B cell (primary cell): ENCODE data around the gene MEN1. TPM values are rescaled to one million over a fixed set of nuclear protein-coding genes. Genes with fewer than 3 reads are reported as not detected.

Experiments used
- ATAC-seq: fragments of 200-7000 bp; cut with Tn5 transposase; one replicate; pipeline ENCODE4 v1.10.0; 2021; ENCODE audit warnings: low read depth, mild to moderate bottlenecking, moderate number of reproducible peaks, moderate library complexity
- CTCF ChIA-PET: fragments of 350-600 bp; sonication (Branson Sonifier 250); formaldehyde crosslinking; loops from one replicate; lab custom pipeline; 2021; ENCODE audit warnings: antibody characterized with exemption, inconsistent platforms; lab: Charles Lee
- POLR2A ChIA-PET: fragments of 350-600 bp; sonication (Branson Sonifier 250); formaldehyde crosslinking; loops from one replicate; lab custom pipeline; 2021; ENCODE audit warnings: antibody characterized with exemption; lab: Charles Lee
- DNase-seq: peaks from one replicate; pipeline ENCODE4 v3.0.0; 2013
- H2AFZ ChIP-seq: 2 replicates; pipeline ENCODE4 v1.6.1; 2012; ENCODE audit warnings: mild to moderate bottlenecking, low read depth, low read length; ENCODE audit not compliant: insufficient read depth, poor library complexity, severe bottlenecking
- H3K27ac ChIP-seq, 2 donors: 1 replicate in 1 of 2; 2 replicates in 1 of 2; pipeline ENCODE4 v1.5.1; 2012 to 2013; ENCODE audit warnings: low read length in 2 of 2, mild to moderate bottlenecking in 2 of 2, moderate library complexity in 1 of 2
- H3K27me3 ChIP-seq, 4 experiments: fragments of 200-600 bp in 1 of 4; sonication (generic) in 1 of 4; replicated peaks in 1 of 4; 1 replicate in 2 of 4; 2 replicates in 2 of 4; pipeline versions ENCODE4 v1.6.1 to v1.7.0; 2013 to 2016; ENCODE audit warnings: low read length in 3 of 4, mild to moderate bottlenecking in 2 of 4, mixed read lengths in 1 of 4, moderate library complexity in 1 of 4; ENCODE audit not compliant: insufficient read depth in 4 of 4, control insufficient read depth in 3 of 4; ENCODE audit errors: control extremely low read depth in 1 of 4
- H3K36me3 ChIP-seq, 2 experiments: replicated peaks in 1 of 2; 1 replicate in 1 of 2; 2 replicates in 1 of 2; pipeline versions ENCODE4 v1.6.1 to v1.7.1; 2013; ENCODE audit warnings: low read length in 1 of 2; ENCODE audit not compliant: insufficient read depth in 2 of 2, control insufficient read depth in 1 of 2; ENCODE audit errors: control extremely low read depth in 1 of 2, extremely low read depth in 1 of 2
- H3K4me1 ChIP-seq, 2 donors: fragments of 200-600 bp in 1 of 2; sonication (generic) in 1 of 2; 1 replicate in 1 of 2; 2 replicates in 1 of 2; pipeline versions ENCODE4 v1.5.1 to v1.6.1; 2013 to 2017; ENCODE audit warnings: low read length in 2 of 2; ENCODE audit not compliant: control insufficient read depth in 2 of 2, insufficient read depth in 2 of 2
- H3K4me2 ChIP-seq: replicated peaks from 2 replicates; pipeline ENCODE3; 2012; ENCODE audit warnings: mild to moderate bottlenecking, low read depth, low read length; ENCODE audit not compliant: poor library complexity, severe bottlenecking
- H3K4me3 ChIP-seq, 5 experiments: fragments of 200-600 bp in 1 of 5; sonication (generic) in 1 of 5; 1 replicate in 3 of 5; 2 replicates in 2 of 5; pipeline versions ENCODE4 v1.5.1 to v1.7.0; 2011 to 2016; ENCODE audit warnings: low read length in 4 of 5, mild to moderate bottlenecking in 4 of 5, low read depth in 2 of 5, control low read depth in 1 of 5, moderate library complexity in 1 of 5; ENCODE audit not compliant: insufficient read depth in 1 of 5; ENCODE audit errors: control extremely low read depth in 1 of 5, extremely low read depth in 1 of 5
- H3K79me2 ChIP-seq: fragments of 200-600 bp; sonication (generic); one replicate; pipeline ENCODE4 v1.6.0; 2016; ENCODE audit warnings: low read length; ENCODE audit not compliant: control insufficient read depth, insufficient read depth
- H3K9ac ChIP-seq: fragments of 200-600 bp; sonication (generic); 2 replicates; pipeline ENCODE4 v1.6.1; 2017; ENCODE audit warnings: mild to moderate bottlenecking, low read length, moderate library complexity
- H3K9me3 ChIP-seq, 3 donors: one replicate each; pipeline versions ENCODE4 v1.6.1 to v1.7.1; 2013; ENCODE audit warnings: low read length in 2 of 3; ENCODE audit not compliant: control insufficient read depth in 2 of 3, insufficient read depth in 1 of 3; ENCODE audit errors: control extremely low read depth in 1 of 3
- H4K20me1 ChIP-seq: 2 replicates; pipeline ENCODE4 v1.6.0; 2012; ENCODE audit warnings: mild to moderate bottlenecking, low read length; ENCODE audit not compliant: insufficient read depth, control insufficient read depth, poor library complexity, severe bottlenecking
- H3K27ac Mint-ChIP-seq: one replicate; pipeline ENCODE4 v1.8.0; 2021; ENCODE audit warnings: mixed read lengths
- H3K27me3 Mint-ChIP-seq: one replicate; pipeline ENCODE4 v1.8.0; 2021; ENCODE audit warnings: mixed read lengths
- H3K4me1 Mint-ChIP-seq: one replicate; pipeline ENCODE4 v1.8.0; 2021; ENCODE audit warnings: mixed read lengths
- H3K4me3 Mint-ChIP-seq: one replicate; pipeline ENCODE4 v1.8.0; 2021; ENCODE audit warnings: mixed read lengths
- H3K9me3 Mint-ChIP-seq: one replicate; pipeline ENCODE4 v1.8.0; 2022; ENCODE audit warnings: mixed read lengths; ENCODE audit not compliant: insufficient read depth
- CTCF ChIP-seq: fragments of 200-600 bp; IDR thresholded peaks from one replicate; pipeline ENCODE4 v1.8.0; 2022; ENCODE audit warnings: antibody characterized with exemption, mild to moderate bottlenecking
- EZH2 ChIP-seq: IDR thresholded peaks from 2 replicates; pipeline ENCODE4 v1.6.1; 2012; ENCODE audit warnings: borderline replicate concordance, low read depth, mild to moderate bottlenecking, moderate library complexity, low read length; ENCODE audit not compliant: insufficient read depth, poor library complexity, severe bottlenecking
- WGBS: methylation state at CpG from one replicate; pipeline ENCODE4 v1.1.5; 2013; ENCODE audit warnings: missing lambda C conversion rate; ENCODE audit not compliant: insufficient coverage; 5-methylcytosine and 5-hydroxymethylcytosine counted together
- intact Hi-C: fragments of 100-400 bp; cut with micrococcal nuclease; formaldehyde crosslinking; loops from one replicate; pipeline ENCODE4 v1.10.0; 2022
- polyA plus RNA-seq: library from polyadenylated mRNA; depleted of rRNA; stranded (reverse); fragments of >200 nt; gene quantifications from 2 replicates; pipeline ENCODE4 v1.2.3, GENCODE V29; 2012
- total RNA-seq, 2 donors: library from RNA; stranded (reverse); fragments of 120-200 nt in 1 of 2; gene quantifications; 1 replicate in 1 of 2; 2 replicates in 1 of 2; pipeline versions ENCODE4 v1.2.3 to v1.2.4, GENCODE V29; 2013 to 2022

MEN1 gene
- total and polyA plus RNA-seq, 2 donors (not counting 1 experiment from before 2014, with no cell fraction given): 48.2 to 68.5 TPM

GRCh38 chr11:64844330-64845128, 34.2 kb upstream of the MEN1 start, which contains the start of gene CDC42BPG:
TSS of gene CDC42BPG (minus strand) at chr11:64844653. CDS start at chr11:64844569, 84 bp downstream.
- TF ChIP-seq EZH2: no peak
- TF ChIP-seq CTCF: peak; percentile 85
- H3K9ac ChIP-seq: peak within 1 kb of the TSS; percentile 62
- intact Hi-C loops: loop anchor here (1.0 to 10.0 kb wide), 6 partner anchors 34 to 266 kb away; partner anchors contain the start of genes MAP4K2, MEN1, RASGRP2 and SF1
- Mint-ChIP-seq H3K4me3 (peak within 1 kb of the TSS; percentile 88), H3K9me3 (no peaks in the 10 kb centered on the region), H3K27ac (peak within 1 kb of the TSS; percentile 88), H3K27me3 (no peaks in the 10 kb centered on the region), H3K4me1 (peaks cover 37% of the 10 kb centered on the region)
- DNase-seq (peak; percentile 89), ATAC-seq (peak; percentile 61)
- POLR2A ChIA-PET: interaction anchor here (0.6 to 5.5 kb wide), 10 partner anchors 21 to 609 kb away, joined by 3 to 39 read pairs (median 4); partner anchors contain the start of genes RASGRP2 and SF1
- peaks cover 31 to 43% of the 10 kb centered on the region in 2 donors for H3K4me1 ChIP-seq
- no peaks in the 10 kb centered on the region for H3K9me3 ChIP-seq
- peak within 1 kb of the TSS in 4 of 5 experiments; percentile 56 to 62 (median 59) for H3K4me3 ChIP-seq
- no peaks in the 10 kb centered on the region for H4K20me1 ChIP-seq
- H3K4me2 ChIP-seq: peak within 1 kb of the TSS; percentile 88
- H2AFZ ChIP-seq: peak within 1 kb of the TSS; percentile 77
- under 1% methylated on average over 88 of the region's 96 CpGs for WGBS
- H3K79me2 ChIP-seq: peaks cover 25% of the 10 kb centered on the region
- H3K27me3 ChIP-seq: no peaks in the 10 kb centered on the region
- peak within 1 kb of the TSS; percentile 50 to 51 for H3K27ac ChIP-seq
- H3K36me3 ChIP-seq: no peaks in the 10 kb centered on the region
- CTCF ChIA-PET: interaction anchor here (0.8 to 29.2 kb wide), 24 partner anchors 8 to 487 kb away, joined by 3 to 1254 read pairs (median 4); partner anchors contain the start of genes ARL2, BATF2, EHD1 and FAU
